ENCODE measurements around the gene BABAM2.

- TF ChIP-seq CTCF (IDR thresholded peaks at IDR 0.05) (no peak), POLR2A (IDR thresholded peaks at IDR 0.05) (no peak)
Observed at GRCh38 chr2:28277466-28277865, 386.9 kb downstream of the BABAM2 start.

Data from thyroid gland (tissue), 4 donors.